ENCODE measurements around the gene ZNF385B.
A peak's percentile ranks its signal among the peaks of the same experiment; 100 is the strongest.

ZNF385B gene

GRCh38 chr2:179593323-179593722, 268.1 kb downstream of the ZNF385B start:
- WGBS, result no CpG with 5 or more reads among the region's 3 CpGs
- no peak overlapping the region for H2BK120ac ChIP-seq (ENCODE audit: low read depth, low read length)
- H3K4me1 ChIP-seq (ENCODE audit: control insufficient read depth, insufficient read depth, low read depth, low read length), result peaks cover 1% of the 10 kb centered on the region
- no peak overlapping the region for H3K9ac ChIP-seq (ENCODE audit: low read length)
- no peak overlapping the region for H2BK12ac ChIP-seq (ENCODE audit: low read length in 2 of 2)
- H3K27ac ChIP-seq (ENCODE audit: low read length, poor library complexity, severe bottlenecking), result no peak overlapping the region
- no peak for DNase-seq
- H4K8ac ChIP-seq (ENCODE audit: low read length), result no peak overlapping the region
- no peak overlapping the region for H2AFZ ChIP-seq (ENCODE audit: low read depth, low read length)
- H3K79me1 ChIP-seq (replicated peaks; ENCODE audit: low read length, poor library complexity, severe bottlenecking), result no peaks in the 10 kb centered on the region
- H3K4ac ChIP-seq (ENCODE audit: low read depth in 1 of 2, low read length in 2 of 2), result no peak overlapping the region
- H3K14ac ChIP-seq (ENCODE audit: low read length in 2 of 2), result no peak overlapping the region
- H3K4me2 ChIP-seq (ENCODE audit: low read length, poor library complexity, severe bottlenecking), result no peak overlapping the region
- no peak overlapping the region for H2BK5ac ChIP-seq (ENCODE audit: low read depth, low read length, poor library complexity, severe bottlenecking)
- H3K18ac ChIP-seq (ENCODE audit: low read depth in 1 of 2, low read length in 2 of 2), result no peak overlapping the region
- H3K4me3 ChIP-seq (ENCODE audit: insufficient read depth in 1 of 2, low read depth in 1 of 2, low read length in 2 of 2), result no peak overlapping the region
- H4K91ac ChIP-seq (ENCODE audit: low read length), result no peak overlapping the region
- H3K27me3 ChIP-seq (ENCODE audit: control insufficient read depth in 1 of 2, insufficient read depth in 1 of 2, low read length in 2 of 2), result no peaks in the 10 kb centered on the region
- no peaks in the 10 kb centered on the region for H3K36me3 ChIP-seq (ENCODE audit: control insufficient read depth in 1 of 2, insufficient read depth in 2 of 2, low read depth in 1 of 2, low read length in 2 of 2)
- H3K9me3 ChIP-seq (ENCODE audit: control insufficient read depth, low read length), result no peaks in the 10 kb centered on the region
- H3K23ac ChIP-seq (ENCODE audit: low read length in 2 of 2), result no peak overlapping the region
- no peak overlapping the region for H2BK15ac ChIP-seq (ENCODE audit: low read depth, poor library complexity, severe bottlenecking)
- no peak overlapping the region for H2AK5ac ChIP-seq (ENCODE audit: low read length, severe bottlenecking)

GRCh38 chr2:179592167-179592936, 269.1 kb downstream of the ZNF385B start:
- Histone ChIP-seq H3K14ac (ENCODE audit: low read length in 2 of 2) (no peak overlapping the region), H3K36me3 (ENCODE audit: control insufficient read depth in 1 of 2, insufficient read depth in 2 of 2, low read depth in 1 of 2, low read length in 2 of 2) (no peaks in the 10 kb centered on the region), H2BK5ac (ENCODE audit: low read depth, low read length, poor library complexity, severe bottlenecking) (no peak overlapping the region), H3K4me2 (ENCODE audit: low read length, poor library complexity, severe bottlenecking) (peak overlapping the region; percentile 31), H3K23ac (ENCODE audit: low read length in 2 of 2) (no peak overlapping the region), H3K27me3 (ENCODE audit: control insufficient read depth in 1 of 2, insufficient read depth in 1 of 2, low read length in 2 of 2) (no peaks in the 10 kb centered on the region), H2BK15ac (ENCODE audit: low read depth, poor library complexity, severe bottlenecking) (no peak overlapping the region), H3K4me3 (ENCODE audit: insufficient read depth in 1 of 2, low read depth in 1 of 2, low read length in 2 of 2) (no peak overlapping the region), H3K4ac (ENCODE audit: low read depth in 1 of 2, low read length in 2 of 2) (no peak overlapping the region), H3K4me1 (ENCODE audit: control insufficient read depth, insufficient read depth, low read depth, low read length) (peaks cover 1% of the 10 kb centered on the region), H3K18ac (ENCODE audit: low read depth in 1 of 2, low read length in 2 of 2) (no peak overlapping the region), H2BK12ac (ENCODE audit: low read length in 2 of 2) (no peak overlapping the region), H3K27ac (ENCODE audit: low read length, poor library complexity, severe bottlenecking) (peak overlapping the region; percentile 79), H2AFZ (ENCODE audit: low read depth, low read length) (no peak overlapping the region), H2BK120ac (ENCODE audit: low read depth, low read length) (no peak overlapping the region), H3K9me3 (ENCODE audit: control insufficient read depth, low read length) (no peaks in the 10 kb centered on the region), H3K79me1 (replicated peaks; ENCODE audit: low read length, poor library complexity, severe bottlenecking) (no peaks in the 10 kb centered on the region), H4K8ac (ENCODE audit: low read length) (no peak overlapping the region), H3K9ac (ENCODE audit: low read length) (no peak overlapping the region), H4K91ac (ENCODE audit: low read length) (no peak overlapping the region), H2AK5ac (ENCODE audit: low read length, severe bottlenecking) (no peak overlapping the region)
- no peak for DNase-seq
- 81% methylated on average over 2 of the region's 7 CpGs for WGBS

DNA sequence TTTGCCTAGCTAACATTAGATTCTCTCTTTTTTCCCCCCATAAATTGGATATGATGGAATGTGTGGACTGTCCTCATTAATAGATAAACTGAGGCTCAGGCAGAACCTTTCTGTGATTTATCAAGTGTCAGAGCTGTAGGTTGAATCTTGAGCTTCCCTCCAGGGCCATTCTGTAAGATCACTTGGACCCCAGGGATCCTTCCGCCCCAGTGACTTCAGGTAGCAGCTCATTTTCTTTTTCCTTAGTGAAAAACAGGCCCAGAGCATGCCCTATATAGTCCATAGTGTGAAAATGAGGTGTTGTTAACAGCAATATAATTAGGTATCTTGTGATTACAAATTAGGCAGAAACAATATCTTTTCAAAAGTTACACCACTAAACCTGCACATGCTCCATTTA, 269.7 kb downstream of the ZNF385B start:
- no peaks in the 10 kb centered on the region for H3K79me1 ChIP-seq (replicated peaks; ENCODE audit: low read length, poor library complexity, severe bottlenecking)
- H3K18ac ChIP-seq (ENCODE audit: low read depth in 1 of 2, low read length in 2 of 2), result no peak overlapping the region
- no peak overlapping the region for H3K4me3 ChIP-seq (ENCODE audit: insufficient read depth in 1 of 2, low read depth in 1 of 2, low read length in 2 of 2)
- no peak overlapping the region for H2BK5ac ChIP-seq (ENCODE audit: low read depth, low read length, poor library complexity, severe bottlenecking)
- H2BK120ac ChIP-seq (ENCODE audit: low read depth, low read length), result no peak overlapping the region
- peaks cover 1% of the 10 kb centered on the region for H3K4me1 ChIP-seq (ENCODE audit: control insufficient read depth, insufficient read depth, low read depth, low read length)
- no peak overlapping the region for H4K8ac ChIP-seq (ENCODE audit: low read length)
- no peak for DNase-seq
- H3K23ac ChIP-seq (ENCODE audit: low read length in 2 of 2), result no peak overlapping the region
- H2AFZ ChIP-seq (ENCODE audit: low read depth, low read length), result no peak overlapping the region
- WGBS, result 100% methylated on average over 1 of the region's 1 CpG
- peak overlapping the region; percentile 31 for H2AK5ac ChIP-seq (ENCODE audit: low read length, severe bottlenecking)
- no peak overlapping the region for H3K4ac ChIP-seq (ENCODE audit: low read depth in 1 of 2, low read length in 2 of 2)
- H2BK12ac ChIP-seq (ENCODE audit: low read length in 2 of 2), result no peak overlapping the region
- H3K27ac ChIP-seq (ENCODE audit: low read length, poor library complexity, severe bottlenecking), result peak overlapping the region; percentile 75
- H2BK15ac ChIP-seq (ENCODE audit: low read depth, poor library complexity, severe bottlenecking), result no peak overlapping the region
- H3K9ac ChIP-seq (ENCODE audit: low read length), result no peak overlapping the region
- H3K36me3 ChIP-seq (ENCODE audit: control insufficient read depth in 1 of 2, insufficient read depth in 2 of 2, low read depth in 1 of 2, low read length in 2 of 2), result no peaks in the 10 kb centered on the region
- no peak overlapping the region for H4K91ac ChIP-seq (ENCODE audit: low read length)
- no peaks in the 10 kb centered on the region for H3K9me3 ChIP-seq (ENCODE audit: control insufficient read depth, low read length)
- no peak overlapping the region for H3K14ac ChIP-seq (ENCODE audit: low read length in 2 of 2)
- H3K27me3 ChIP-seq (ENCODE audit: control insufficient read depth in 1 of 2, insufficient read depth in 1 of 2, low read length in 2 of 2), result no peaks in the 10 kb centered on the region
- H3K4me2 ChIP-seq (ENCODE audit: low read length, poor library complexity, severe bottlenecking), result no peak overlapping the region

DNA sequence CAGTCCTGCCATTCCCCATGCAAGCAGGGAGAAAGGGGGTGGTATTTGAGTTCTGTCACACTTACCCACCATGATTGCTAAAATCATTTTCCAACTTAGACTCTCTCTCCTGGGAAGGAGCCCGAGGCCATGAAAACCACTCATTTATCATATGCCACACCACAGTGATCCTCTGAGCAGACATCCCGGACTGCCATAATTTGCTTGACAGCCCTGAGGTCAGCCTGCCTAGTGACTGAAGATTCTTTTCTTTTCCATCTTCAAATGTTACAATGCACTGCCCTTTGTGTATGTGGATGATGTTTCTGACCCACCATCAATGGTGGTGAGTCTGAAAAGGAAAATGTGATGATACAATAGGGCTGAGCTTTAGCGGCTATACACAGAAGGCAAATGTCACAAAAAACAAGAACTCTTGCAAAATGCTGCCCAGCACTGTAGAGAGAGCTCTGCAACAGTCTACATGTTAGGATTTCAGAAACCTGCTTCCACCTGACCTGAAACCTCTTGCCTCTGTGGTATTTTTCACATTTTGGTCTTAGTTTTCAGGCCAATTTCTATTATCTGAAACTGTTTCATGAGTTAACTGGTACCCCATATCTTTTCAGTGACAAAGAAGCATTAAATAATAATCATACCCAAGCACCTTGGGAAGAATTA, 272.8 kb downstream of the ZNF385B start:
- Histone ChIP-seq H3K27me3 (ENCODE audit: control insufficient read depth in 1 of 2, insufficient read depth in 1 of 2, low read length in 2 of 2) (no peaks in the 10 kb centered on the region), H2BK5ac (ENCODE audit: low read depth, low read length, poor library complexity, severe bottlenecking) (no peak overlapping the region), H3K4ac (ENCODE audit: low read depth in 1 of 2, low read length in 2 of 2) (no peak overlapping the region), H2BK12ac (ENCODE audit: low read length in 2 of 2) (no peak overlapping the region), H3K14ac (ENCODE audit: low read length in 2 of 2) (no peak overlapping the region), H3K4me1 (ENCODE audit: control insufficient read depth, insufficient read depth, low read depth, low read length) (no peaks in the 10 kb centered on the region), H3K36me3 (ENCODE audit: control insufficient read depth in 1 of 2, insufficient read depth in 2 of 2, low read depth in 1 of 2, low read length in 2 of 2) (no peaks in the 10 kb centered on the region), H2AFZ (ENCODE audit: low read depth, low read length) (no peak overlapping the region), H3K18ac (ENCODE audit: low read depth in 1 of 2, low read length in 2 of 2) (no peak overlapping the region), H3K9me3 (ENCODE audit: control insufficient read depth, low read length) (no peaks in the 10 kb centered on the region), H4K91ac (ENCODE audit: low read length) (no peak overlapping the region), H4K8ac (ENCODE audit: low read length) (no peak overlapping the region), H3K4me2 (ENCODE audit: low read length, poor library complexity, severe bottlenecking) (no peak overlapping the region), H3K79me1 (replicated peaks; ENCODE audit: low read length, poor library complexity, severe bottlenecking) (no peaks in the 10 kb centered on the region), H2BK15ac (ENCODE audit: low read depth, poor library complexity, severe bottlenecking) (no peak overlapping the region), H3K27ac (ENCODE audit: low read length, poor library complexity, severe bottlenecking) (no peak overlapping the region), H3K9ac (ENCODE audit: low read length) (no peak overlapping the region), H3K4me3 (ENCODE audit: insufficient read depth in 1 of 2, low read depth in 1 of 2, low read length in 2 of 2) (no peak overlapping the region), H3K23ac (ENCODE audit: low read length in 2 of 2) (no peak overlapping the region), H2AK5ac (ENCODE audit: low read length, severe bottlenecking) (no peak overlapping the region), H2BK120ac (ENCODE audit: low read depth, low read length) (no peak overlapping the region)
- WGBS, result 88% methylated on average over 2 of the region's 3 CpGs
- DNase-seq, result no peak
